ENCODE measurements around the gene BPIFA2.

GRCh38 chr20:33191484-33191883 lies 23.5 kb downstream of the BPIFA2 start:
- TF ChIP-seq EP300 (IDR thresholded peaks at IDR 0.05; ENCODE audit: low read depth): no peak
- TF ChIP-seq POLR2A (IDR thresholded peaks at IDR 0.05): no peak
